Heart right ventricle (tissue), 16 donors: ENCODE data around the gene DLGAP1. TPM values are rescaled to one million over a fixed set of nuclear protein-coding genes. Genes with fewer than 3 reads are reported as not detected.

ENCODE experiments used
- ATAC-seq, 8 donors: fragments of 200-7000 bp; cut with Tn5 transposase; one replicate each; pipeline ENCODE4 v1.9.1; 2020; ENCODE audit warnings: mild to moderate bottlenecking in 8 of 8, moderate library complexity in 8 of 8, moderate number of reproducible peaks in 1 of 8
- DNase-seq, 2 donors: peaks; one replicate each; pipeline ENCODE4 v3.0.0-alpha.2; 2020
- H3K27ac ChIP-seq, 10 donors: fragments of 200-600 bp; sonication (generic) in 2 of 10; one replicate each; pipeline versions ENCODE4 v1.5.0 to v1.8.0; 2020 to 2022; ENCODE audit warnings: mild to moderate bottlenecking in 3 of 10
- H3K27me3 ChIP-seq, 7 donors: fragments of 200-600 bp; one replicate each; pipeline ENCODE4 v1.8.0; 2021 to 2022; ENCODE audit warnings: mild to moderate bottlenecking in 2 of 7
- H3K36me3 ChIP-seq, 9 donors: fragments of 200-600 bp; sonication (generic) in 1 of 9; one replicate each; pipeline versions ENCODE4 v1.5.0 to v1.8.0; 2020 to 2022; ENCODE audit warnings: mild to moderate bottlenecking in 2 of 9
- H3K4me1 ChIP-seq, 9 donors: fragments of 200-600 bp; sonication (generic) in 1 of 9; one replicate each; pipeline versions ENCODE4 v1.5.0 to v1.8.0; 2020 to 2022; ENCODE audit warnings: mild to moderate bottlenecking in 4 of 9
- H3K4me3 ChIP-seq, 10 donors: fragments of 200-600 bp; sonication (generic) in 2 of 10; one replicate each; pipeline versions ENCODE4 v1.5.0 to v1.8.0; 2020 to 2022; ENCODE audit warnings: mild to moderate bottlenecking in 7 of 10, moderate library complexity in 2 of 10
- H3K9me3 ChIP-seq, 11 donors: fragments of 200-600 bp in 10 of 11; sonication (generic) in 2 of 11; one replicate each; pipeline versions ENCODE4 v1.5.0 to v1.8.0; 2013 to 2022; ENCODE audit warnings: mild to moderate bottlenecking in 2 of 11, control low read depth in 1 of 11, moderate library complexity in 1 of 11
- CTCF ChIP-seq, 9 donors: fragments of 200-600 bp; sonication (generic) in 2 of 9; IDR thresholded peaks; one replicate each; pipeline versions ENCODE4 v1.5.0 to v1.8.0; 2021 to 2022; ENCODE audit warnings: antibody characterized with exemption in 9 of 9, mild to moderate bottlenecking in 5 of 9, moderate library complexity in 1 of 9
- WGBS, 2 donors: extraction: QIAGEN DNeasy Blood & Tissue Kit; methylation state at CpG; one replicate each; pipeline ENCODE4 v1.1.7; 2013; ENCODE audit warnings: inconsistent platforms in 1 of 2; 5-methylcytosine and 5-hydroxymethylcytosine counted together
- intact Hi-C, 10 donors: fragments of 100-400 bp; cut with DNase I; formaldehyde crosslinking; loops; one replicate each; pipeline versions ENCODE4 v1.11.1 to v1.14.2; 2022
- microRNA-seq, 2 donors: library from miRNA; unstranded; fragments of <30 nt; microRNA quantifications; one replicate each; pipeline ENCODE4 v1.2.0, GENCODE V29; 2021
- polyA plus RNA-seq, 2 donors: library from polyadenylated mRNA; stranded (reverse); fragments of 200-250 nt; gene quantifications; one replicate each; pipeline ENCODE4 v1.2.3, GENCODE V29; 2013
- total RNA-seq, 10 donors: library from RNA; stranded (reverse); fragmentation: NEBNext Ultra II Directional in 3 of 10; extraction: Animal tissue kit (Norgen Biotek cat#: 25700) in 3 of 10; gene quantifications; one replicate each; pipeline versions ENCODE4 v1.2.1 to v1.2.4, GENCODE V29; 2021 to 2023
- donor health status: Arrhythmogenic right ventricular cardiomyopathy.
- donor health status: ischemic (EF 13 %, LVEDD 7.1; RV severe dilation, severe dysfunction).
- donor health status: healthy with polysubstance abuse.
- donor health status: DM: no; HTN: yes; CAD: no.
- donor health status: DM: no; HTN: no; CAD: no.
- donor health status: ischemic (EF 25% LVEDD 6.9; RV normal size, moderate dysfunction).
- donor health status: ischemic (EF 25% LVEDD 5.7; RV mildly dilated, moderate dysfunction).
- donor health status: healthy.
- donor health status: DM: yes; HTN: yes; CAD: no.
- donor health status: Ischemic cardiomyopathy.
- donor health status: ischemic (EF 35%, LVEDD 5.7; RV mildly dilated, moderate dysfunction).
- donor health status: nonischemic (EF 11% LVEDD 7.7; RV severe dilation, severe dysfunction).
- donor health status: DM: yes; HTN: yes; CAD: no.
- donor health status: PGD.
- donor health status: ischemic (EF 29% LVEDD 5.4; RV normal size, mild dysfunction).
- donor health status: nonischemic (EF 23%, LVEDD 6.1; RV moderate dilation, normal function).

DLGAP1 gene
- total and polyA plus RNA-seq, 12 donors, result 0.07 to 7.2 (median 1.0) TPM; not detected in 2

- no peak for TF ChIP-seq CTCF (IDR thresholded peaks at IDR 0.05)
- Histone ChIP-seq H3K27me3 (no peaks in the 10 kb centered on the region), H3K4me3 (peak overlapping the region; percentile 62 to 97 (median 81)), H3K4me1 (peaks cover 0 to 20% (median 9%) of the 10 kb centered on the region in 9 donors), H3K27ac (peak overlapping the region; percentile 87 to 100 (median 97)), H3K36me3 (no peaks in the 10 kb centered on the region), H3K9me3 (no peaks in the 10 kb centered on the region)
- 9% methylated on average over 22 of the region's 22 CpGs for WGBS, 2 donors
- DNase-seq (peak; percentile 24 to 44), ATAC-seq (no peak)
- intact Hi-C loops, result loop anchor here in 5 of 10 donors (5.0 to 10.0 kb wide), 4 partner anchors 140 to 548 kb away; no protein-coding TSS in a partner anchor
Observed at GRCh38 chr18:3447068-3447894, 1007.8 kb downstream of the DLGAP1 start.

Small RNAs within 50 kb of the gene (microRNA-seq; reads per million reads assigned to microRNA genes)
- gene MIR6718, result 0 to 0.60 reads per million in 2 donors
